ENCODE data around the gene EEF2K.

The EEF2K gene

GRCh38 chr16:22255335-22255734 lies 49.3 kb downstream of the EEF2K start:
- DNase-seq, result no peak

- no peak for DNase-seq
These were observed 51.4 kb downstream of the EEF2K start for GRCh38 chr16:22257440-22257839.

- DNase-seq, result no peak
These were observed 54.4 kb downstream of the EEF2K start for GRCh38 chr16:22260490-22260889.

- no peak for DNase-seq
These were observed 56.4 kb downstream of the EEF2K start for GRCh38 chr16:22262460-22262859.

DNA sequence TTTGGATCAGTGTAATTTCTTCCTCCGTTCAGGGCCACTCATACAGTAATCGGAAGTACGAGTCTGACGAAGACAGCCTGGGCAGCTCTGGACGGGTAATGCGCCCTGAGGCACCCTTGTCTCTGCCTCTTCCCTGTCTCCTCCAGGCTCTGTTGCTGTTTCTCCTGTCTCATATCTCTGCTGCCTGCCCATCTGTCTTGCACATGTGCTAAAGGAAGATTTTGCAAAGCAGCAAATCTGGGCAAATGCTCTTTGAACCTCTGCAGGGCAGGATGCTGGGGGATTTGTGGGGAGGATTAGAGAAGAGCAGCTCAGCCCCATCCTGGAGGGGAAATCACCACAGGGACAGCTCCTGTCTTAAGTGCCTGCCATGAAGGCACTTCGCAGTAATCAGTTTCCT lies 58.7 kb downstream of the EEF2K start:
- peak; percentile 31 for DNase-seq

DNA sequence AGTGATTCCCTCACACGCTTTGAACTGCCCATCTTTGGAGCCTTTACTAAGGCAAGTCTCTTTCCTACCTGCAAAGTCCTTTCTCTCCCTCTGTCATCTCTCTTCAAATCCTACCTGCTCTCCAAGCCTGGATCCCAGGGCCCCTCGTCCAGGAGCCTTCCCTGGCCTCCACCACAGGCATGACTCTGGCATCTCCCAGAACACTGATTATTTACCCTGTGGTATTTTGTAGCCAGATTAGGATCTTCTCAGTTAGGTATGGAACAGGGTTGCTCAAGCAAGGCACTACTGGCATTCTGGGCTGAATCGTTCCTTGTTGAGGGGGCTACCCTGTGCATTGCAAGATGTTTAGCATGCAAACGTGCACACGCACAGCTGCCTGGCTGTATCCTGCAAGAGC lies 59.3 kb downstream of the EEF2K start:
- no peak for DNase-seq

DNA sequence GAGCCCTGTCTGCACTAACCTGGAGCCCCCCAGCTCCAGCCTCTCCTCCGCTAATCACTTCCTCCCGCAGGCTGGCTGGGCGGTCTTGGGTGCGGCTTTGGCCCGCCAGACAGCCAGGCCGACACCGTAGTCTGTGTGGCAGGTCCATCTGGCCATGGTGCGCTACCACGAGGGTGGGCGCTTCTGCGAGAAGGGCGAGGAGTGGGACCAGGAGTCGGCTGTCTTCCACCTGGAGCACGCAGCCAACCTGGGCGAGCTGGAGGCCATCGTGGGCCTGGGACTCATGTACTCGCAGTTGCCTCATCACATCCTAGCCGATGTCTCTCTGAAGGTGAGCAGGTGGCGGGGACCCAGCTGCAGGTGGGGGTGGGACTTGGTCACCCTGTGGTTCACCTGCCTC lies 60.5 kb downstream of the EEF2K start:
- no peak for DNase-seq

- DNase-seq, result no peak
These were observed 61.7 kb downstream of the EEF2K start for GRCh38 chr16:22267764-22268163.

GRCh38 chr16:22270525-22270924 lies 64.4 kb downstream of the EEF2K start:
- no peak for DNase-seq

- DNase-seq, result no peak
These were observed 67.0 kb downstream of the EEF2K start for GRCh38 chr16:22272870-22273650.

DNA sequence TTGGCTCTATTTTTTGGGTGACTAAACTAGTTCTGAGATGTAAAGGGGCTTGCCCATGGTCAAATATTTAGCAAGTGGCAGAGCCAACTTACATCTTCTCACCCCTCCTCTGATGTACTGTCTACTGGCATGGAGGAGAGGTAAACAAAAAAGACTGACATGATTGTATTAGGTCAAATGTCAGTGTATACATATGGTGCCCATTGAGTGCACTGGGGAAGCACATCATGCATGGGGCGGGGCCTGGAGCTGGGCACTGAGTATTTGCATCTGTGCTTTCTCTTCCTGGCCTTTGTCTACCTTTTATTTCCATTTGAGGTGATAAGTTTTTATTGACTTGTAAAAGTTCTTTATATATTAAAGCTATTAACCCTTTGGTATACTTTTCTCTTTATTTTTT lies 68.8 kb downstream of the EEF2K start:
- no peak for DNase-seq

- no peak for DNase-seq
These were observed 72.6 kb downstream of the EEF2K start for GRCh38 chr16:22278441-22279230.

- DNase-seq, result no peak
These were observed 76.3 kb downstream of the EEF2K start for GRCh38 chr16:22282254-22282892.

GRCh38 chr16:22284637-22285036 lies 78.6 kb downstream of the EEF2K start:
- DNase-seq, result no peak

- DNase-seq, result peak; percentile 63
These were observed 79.0 kb downstream of the EEF2K start for GRCh38 chr16:22285080-22285479.

DNA sequence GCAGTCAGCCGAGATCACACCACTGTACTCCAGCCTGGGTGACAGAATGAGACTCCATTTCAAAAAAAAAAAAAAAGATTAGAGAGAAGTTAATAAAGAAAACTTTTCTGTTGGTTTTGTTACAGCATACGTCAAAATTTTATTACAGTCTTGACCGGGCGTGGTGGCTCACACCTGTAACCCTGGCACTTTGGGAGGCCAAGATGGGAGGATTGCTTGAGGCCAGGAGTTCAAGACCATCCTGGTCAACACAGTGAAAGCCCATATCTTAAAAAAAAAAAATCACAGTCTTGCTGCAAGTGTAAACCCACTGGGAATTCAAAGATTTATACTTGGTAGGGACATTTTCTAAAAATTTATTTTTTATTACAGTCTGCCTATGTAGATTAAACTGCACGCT lies 84.9 kb downstream of the EEF2K start:
- DNase-seq, result no peak

DNA sequence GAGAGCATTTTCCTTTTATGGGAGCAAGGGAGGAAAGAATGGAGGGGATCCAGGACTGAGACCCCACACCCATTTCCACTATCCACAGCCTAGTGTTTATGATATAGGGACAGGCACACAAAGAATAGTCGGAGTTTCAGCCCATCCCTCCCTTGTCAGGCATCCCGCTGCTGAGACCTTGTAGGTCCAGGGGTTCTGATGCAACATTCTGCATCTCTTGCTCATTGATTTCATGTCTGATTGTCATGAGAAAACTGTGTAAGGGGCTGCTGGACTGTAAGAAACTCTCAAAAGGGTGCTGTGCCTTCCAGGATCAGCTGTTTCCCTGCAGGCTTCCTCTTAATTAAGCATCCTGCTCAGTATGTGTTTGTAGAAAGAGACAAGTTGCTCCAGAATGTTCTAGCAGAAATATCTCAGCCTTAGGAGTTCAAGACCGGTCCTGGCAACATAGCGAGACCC lies 85.8 kb downstream of the EEF2K start:
- no peak for DNase-seq

GRCh38 chr16:22292320-22292719 lies 86.2 kb downstream of the EEF2K start:
- DNase-seq, result no peak

DNA sequence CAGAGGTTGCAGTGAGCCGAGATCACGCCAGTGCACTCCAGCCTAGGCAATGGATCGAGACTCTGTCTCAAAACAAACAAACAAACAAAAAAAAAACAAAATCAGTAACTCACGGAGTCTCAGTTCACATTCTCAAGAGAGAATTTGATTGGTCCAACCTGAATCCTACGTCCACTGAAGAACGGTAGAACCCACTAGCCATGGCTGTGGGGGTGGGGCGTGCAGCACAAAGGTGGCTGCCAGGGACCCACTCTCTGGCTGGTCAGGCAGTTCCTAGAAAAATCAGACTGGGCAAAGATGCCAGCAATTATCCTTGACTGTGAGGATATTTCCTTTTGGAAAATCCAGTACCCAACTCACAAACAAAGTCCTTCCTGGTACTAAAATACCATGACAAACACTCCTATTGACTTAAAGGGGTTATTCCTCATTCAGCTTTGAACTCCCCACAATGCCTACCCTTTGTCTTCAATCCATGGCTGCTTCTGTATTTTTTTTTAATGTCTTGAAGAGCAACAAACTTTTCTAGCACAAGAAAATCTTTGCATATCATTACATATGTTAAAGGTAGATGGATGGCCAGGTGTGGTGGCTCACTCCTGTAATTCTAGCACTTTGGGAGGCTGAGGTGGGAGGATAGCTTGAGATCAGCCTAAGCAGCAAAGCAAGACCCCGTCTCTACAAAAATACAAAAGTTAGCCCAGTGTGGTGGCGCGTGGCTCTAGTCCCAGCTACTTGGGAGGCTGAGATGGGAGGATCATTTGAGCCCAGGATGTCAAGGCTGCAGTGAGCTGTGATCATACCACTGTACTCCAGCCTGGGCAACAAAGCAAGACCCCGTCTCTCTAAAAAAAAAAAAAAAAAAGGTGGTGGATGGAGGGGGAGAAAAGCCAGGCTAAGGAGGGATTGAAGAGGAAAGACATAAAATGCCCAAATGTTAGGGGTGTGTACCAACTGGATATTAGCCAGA lies 87.3 kb downstream of the EEF2K start:
- no peak for DNase-seq

- DNase-seq, result peak; percentile 46
These were observed 90.4 kb downstream of the EEF2K start for GRCh38 chr16:22296225-22297113.

GRCh38 chr16:22297114-22297870 lies 91.2 kb downstream of the EEF2K start, which contains the start of gene POLR3E:
TSS of gene POLR3E (plus strand) at chr16:22297409. CDS start at chr16:22302969, 5,560 bp downstream.
- DNase-seq, result peak; percentile 100
